GM18502 (cell line): ENCODE results near the gene TM7SF2.
A peak's percentile ranks its signal among the peaks of the same experiment; 100 is the strongest.
"Not testable (repeated sequence)": the region's sequence is repeated elsewhere in the genome, so short reads cannot be mapped to it uniquely, and the experiment has no call there.

Source experiments
- ATAC-seq: cut with Tn5 transposase; IDR thresholded peaks from one replicate; pipeline ENCODE4 v1.9.1; 2021; ENCODE audit warnings: mild to moderate bottlenecking; ENCODE audit not compliant: unreplicated experiment, poor library complexity

Gene TM7SF2

GRCh38 chr11:65150131-65150508 is 38.4 kb downstream of the TM7SF2 start:
- not testable (repeated sequence) for ATAC-seq

- ATAC-seq: peak; percentile 53
Measured at GRCh38 chr11:65150509-65151299, 39.0 kb downstream of the TM7SF2 start.

GRCh38 chr11:65151331-65151899 is 39.7 kb downstream of the TM7SF2 start:
- no peak for ATAC-seq

- no peak for ATAC-seq
Measured at GRCh38 chr11:65152122-65152521, 40.5 kb downstream of the TM7SF2 start.

- ATAC-seq: no peak
Measured at GRCh38 chr11:65156256-65156655, 44.6 kb downstream of the TM7SF2 start.

GRCh38 chr11:65156926-65157325 is 45.3 kb downstream of the TM7SF2 start:
- ATAC-seq: no peak

GRCh38 chr11:65157336-65157735 is 45.7 kb downstream of the TM7SF2 start:
- no peak for ATAC-seq

GRCh38 chr11:65159012-65159411 is 47.3 kb downstream of the TM7SF2 start:
- ATAC-seq: no peak

- no peak for ATAC-seq
Measured at GRCh38 chr11:65160643-65161042, 49.0 kb downstream of the TM7SF2 start.

GRCh38 chr11:65163684-65164083 is 52.0 kb downstream of the TM7SF2 start:
- no peak for ATAC-seq
